Measurements from ENCODE around the gene TLE2. TPM values are rescaled to one million over a fixed set of nuclear protein-coding genes. Genes with fewer than 3 reads are reported as not detected.
A peak's percentile ranks its signal among the peaks of the same experiment; 100 is the strongest.

Gene TLE2
- total and polyA plus RNA-seq, 4 experiments from 2014 or later, result 5.5 to 23.1 (median 14.0) TPM

DNA sequence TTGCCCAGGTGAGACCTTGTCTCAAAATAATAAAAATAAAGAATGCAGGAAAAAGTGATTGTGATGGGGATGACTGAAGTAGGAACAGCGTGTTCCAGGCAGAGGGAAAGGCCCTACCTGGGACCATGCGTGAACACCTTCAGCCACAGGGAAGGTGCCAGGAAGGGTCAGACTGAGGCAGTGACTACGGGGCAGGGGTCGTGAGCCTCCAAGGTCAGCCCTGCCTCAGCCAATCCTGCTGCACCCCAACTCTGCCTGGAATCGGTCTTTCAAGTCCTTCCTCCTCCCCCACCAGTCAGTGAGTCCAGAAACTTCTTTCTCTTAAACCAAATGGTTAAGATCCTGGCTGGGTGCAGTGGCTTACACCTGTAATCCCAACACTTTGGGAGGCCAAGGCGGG is 16.1 kb upstream of the TLE2 start:
- peaks cover 14% of the 10 kb centered on the region for H3K4me1 ChIP-seq (ENCODE audit: insufficient read depth, low read length)
- ChIA-PET POLR2A (ENCODE audit: partially characterized antibody) (interaction anchor here (5.2 to 15.6 kb wide), 2 partner anchors 9 to 12 kb away, joined by 54 to 555 read pairs; partner anchors contain the start of gene TLE5), CTCF (ENCODE audit: partially characterized antibody) (interaction anchor here (0.6 to 1.7 kb wide), 3 partner anchors 9 to 83 kb away, joined by 3 to 5 read pairs (median 4); no protein-coding TSS in a partner anchor)
- intact Hi-C loops (cut with micrococcal nuclease), result no loop called here
- Mint-ChIP-seq H3K27me3 (no peaks in the 10 kb centered on the region), H3K36me3 (peaks cover 0 to 2% of the 10 kb centered on the region in 2 donors), H3K27ac (peak overlapping the region in 5 of 7 donors; percentile 1 to 84 (median 50)), H3K4me1 (peaks cover 14 to 28% (median 17%) of the 10 kb centered on the region in 4 donors), H3K9me3 (no peaks in the 10 kb centered on the region), H3K4me3 (peak overlapping the region in 1 of 8 donors; percentile 31)
- H3K4me3 ChIP-seq (ENCODE audit: low read length in 2 of 2), result no peak overlapping the region
- H3K9me3 ChIP-seq (ENCODE audit: control insufficient read depth in 1 of 2, low read length in 2 of 2), result no peaks in the 10 kb centered on the region
- no peaks in the 10 kb centered on the region for H3K36me3 ChIP-seq (ENCODE audit: insufficient read depth, low read length)
- H3K27ac ChIP-seq (ENCODE audit: low read depth, low read length), result no peak overlapping the region
- no peak for DNase-seq
- H3K27me3 ChIP-seq (ENCODE audit: insufficient read depth, low read length), result no peaks in the 10 kb centered on the region

- H3K4me3 ChIP-seq (ENCODE audit: low read length in 2 of 2), result no peak overlapping the region
- peaks cover 0 to 2% of the 10 kb centered on the region in 2 donors for H3K36me3 Mint-ChIP-seq
- H3K9me3 ChIP-seq (ENCODE audit: control insufficient read depth in 1 of 2, low read length in 2 of 2), result no peaks in the 10 kb centered on the region
- no peaks in the 10 kb centered on the region for H3K27me3 Mint-ChIP-seq
- peaks cover 5% of the 10 kb centered on the region for H3K4me1 ChIP-seq (ENCODE audit: insufficient read depth, low read length)
- peaks cover 10 to 22% (median 16%) of the 10 kb centered on the region in 4 donors for H3K4me1 Mint-ChIP-seq
- DNase-seq, result no peak
- no peaks in the 10 kb centered on the region for H3K36me3 ChIP-seq (ENCODE audit: insufficient read depth, low read length)
- peak overlapping the region in 2 of 7 donors; percentile 19 to 62 for H3K27ac Mint-ChIP-seq
- H3K27ac ChIP-seq (ENCODE audit: low read depth, low read length), result no peak overlapping the region
- CTCF ChIA-PET (ENCODE audit: partially characterized antibody), result interaction anchor here (0.9 to 1.4 kb wide), 3 partner anchors 33 to 215 kb away, joined by 3 to 6 read pairs (median 4); no protein-coding TSS in a partner anchor
- no peaks in the 10 kb centered on the region for H3K9me3 Mint-ChIP-seq
- POLR2A ChIA-PET (ENCODE audit: partially characterized antibody), result interaction anchor here (1.0 to 15.6 kb wide), 3 partner anchors 13 to 15 kb away, joined by 3 to 555 read pairs (median 6); partner anchors contain the start of genes TLE2 and TLE5
- peak overlapping the region in 4 of 8 donors; percentile 20 to 54 (median 29) for H3K4me3 Mint-ChIP-seq
- intact Hi-C loops (cut with micrococcal nuclease), result no loop called here
- H3K27me3 ChIP-seq (ENCODE audit: insufficient read depth, low read length), result no peaks in the 10 kb centered on the region
Observed at GRCh38 chr19:3042621-3043267, 13.7 kb upstream of the TLE2 start.

DNA sequence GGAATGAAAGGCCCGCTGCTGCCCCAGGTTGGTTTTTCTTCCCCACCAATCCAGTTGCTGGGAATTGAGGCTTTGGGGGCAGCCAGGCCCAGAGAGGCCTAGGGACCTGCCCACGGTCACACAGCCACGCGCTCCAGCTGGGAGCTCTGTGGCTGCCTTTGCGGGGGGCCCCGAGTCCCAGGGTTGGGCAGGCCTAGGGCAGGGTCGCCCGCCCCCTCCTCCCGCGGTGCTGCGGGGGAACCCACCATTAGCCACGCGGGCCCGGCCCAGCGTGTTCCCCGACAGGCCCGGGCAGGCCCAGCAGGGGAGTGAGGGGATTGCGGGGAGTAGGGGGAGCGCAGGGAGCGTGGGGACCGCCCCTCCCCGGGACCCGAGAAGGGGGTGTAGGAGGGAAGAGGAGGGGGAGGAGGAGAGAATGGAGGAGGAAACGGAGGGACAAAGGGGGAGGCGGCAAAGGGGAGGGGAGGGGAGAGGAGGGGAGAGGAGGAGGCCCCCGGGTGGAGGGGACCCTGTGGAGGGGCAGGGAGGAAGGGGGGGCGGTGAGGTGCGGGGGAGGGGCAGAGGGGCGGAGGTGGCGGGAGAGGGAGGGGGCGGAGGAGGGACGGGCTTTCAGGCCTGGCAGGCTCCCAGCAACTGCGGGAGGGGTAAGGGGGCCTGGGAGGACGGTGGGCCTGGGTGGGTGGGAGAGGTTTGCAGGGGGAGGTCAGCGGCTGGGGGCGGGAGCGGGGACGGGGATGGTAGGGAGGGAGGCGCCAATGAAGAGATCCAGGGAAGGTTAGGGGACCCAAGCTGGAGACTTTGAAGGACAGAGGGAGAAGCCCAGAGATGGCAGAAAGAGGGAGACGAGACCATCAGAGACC is 12.9 kb upstream of the TLE2 start:
- Histone ChIP-seq H3K4me1 (ENCODE audit: insufficient read depth, low read length) (peaks cover 4% of the 10 kb centered on the region), H3K27me3 (ENCODE audit: insufficient read depth, low read length) (no peaks in the 10 kb centered on the region), H3K27ac (ENCODE audit: low read depth, low read length) (no peak overlapping the region), H3K4me3 (ENCODE audit: low read length in 2 of 2) (no peak overlapping the region), H3K9me3 (ENCODE audit: control insufficient read depth in 1 of 2, low read length in 2 of 2) (no peaks in the 10 kb centered on the region), H3K36me3 (ENCODE audit: insufficient read depth, low read length) (no peaks in the 10 kb centered on the region)
- Mint-ChIP-seq H3K36me3 (no peaks in the 10 kb centered on the region), H3K27me3 (no peaks in the 10 kb centered on the region), H3K27ac (peak overlapping the region in 2 of 7 donors; percentile 19 to 62), H3K9me3 (no peaks in the 10 kb centered on the region), H3K4me3 (peak overlapping the region in 3 of 8 donors; percentile 22 to 54 (median 36)), H3K4me1 (peaks cover 7 to 18% (median 12%) of the 10 kb centered on the region in 4 donors)
- DNase-seq, result no peak
- ChIA-PET POLR2A (ENCODE audit: partially characterized antibody) (interaction anchor here (1.0 to 15.6 kb wide), 3 partner anchors 12 to 15 kb away, joined by 3 to 555 read pairs (median 6); partner anchors contain the start of genes TLE2 and TLE5), CTCF (ENCODE audit: partially characterized antibody) (interaction anchor here (0.9 to 1.4 kb wide), 2 partner anchors 62 to 216 kb away, joined by 3 to 4 read pairs; no protein-coding TSS in a partner anchor)
- intact Hi-C loops (cut with micrococcal nuclease), result no loop called here

DNA sequence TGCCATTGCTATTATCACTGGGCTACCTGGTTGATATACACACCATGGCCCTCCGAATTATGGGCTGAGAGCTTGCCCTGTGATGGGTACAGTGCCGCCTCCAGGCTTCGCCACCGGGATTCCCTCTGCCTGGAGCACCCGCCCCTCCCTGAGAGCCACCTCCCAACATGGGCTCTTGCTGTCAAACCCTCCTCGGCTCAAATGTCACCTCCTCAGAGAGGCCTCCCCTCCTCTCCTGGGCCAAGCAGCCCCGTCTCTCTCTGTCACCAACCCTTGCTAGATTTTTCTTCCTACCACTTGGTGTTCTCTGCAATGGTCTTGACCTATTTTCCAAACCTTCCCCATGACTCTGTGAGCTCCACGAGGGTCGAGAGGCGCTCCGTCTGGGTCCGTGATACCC is 12.2 kb upstream of the TLE2 start:
- Histone ChIP-seq H3K4me1 (ENCODE audit: insufficient read depth, low read length) (peaks cover 9% of the 10 kb centered on the region), H3K27me3 (ENCODE audit: insufficient read depth, low read length) (no peaks in the 10 kb centered on the region), H3K4me3 (ENCODE audit: low read length in 2 of 2) (no peak overlapping the region), H3K27ac (ENCODE audit: low read depth, low read length) (no peak overlapping the region), H3K36me3 (ENCODE audit: insufficient read depth, low read length) (no peaks in the 10 kb centered on the region), H3K9me3 (ENCODE audit: control insufficient read depth in 1 of 2, low read length in 2 of 2) (no peaks in the 10 kb centered on the region)
- intact Hi-C loops (cut with micrococcal nuclease), result no loop called here
- peak overlapping the region in 1 of 7 donors; percentile 18 for H3K27ac Mint-ChIP-seq
- ChIA-PET CTCF (ENCODE audit: partially characterized antibody) (no interaction called here), POLR2A (ENCODE audit: partially characterized antibody) (interaction anchor here (15.6 kb wide), 1 partner anchor 16 kb away, joined by 555 read pairs; the partner anchor contains the start of gene TLE5)
- H3K4me1 Mint-ChIP-seq, result peaks cover 7 to 25% (median 12%) of the 10 kb centered on the region in 4 donors
- H3K9me3 Mint-ChIP-seq, result no peaks in the 10 kb centered on the region
- H3K4me3 Mint-ChIP-seq, result no peak overlapping the region
- no peaks in the 10 kb centered on the region for H3K27me3 Mint-ChIP-seq
- no peak for DNase-seq
- H3K36me3 Mint-ChIP-seq, result no peaks in the 10 kb centered on the region

DNA sequence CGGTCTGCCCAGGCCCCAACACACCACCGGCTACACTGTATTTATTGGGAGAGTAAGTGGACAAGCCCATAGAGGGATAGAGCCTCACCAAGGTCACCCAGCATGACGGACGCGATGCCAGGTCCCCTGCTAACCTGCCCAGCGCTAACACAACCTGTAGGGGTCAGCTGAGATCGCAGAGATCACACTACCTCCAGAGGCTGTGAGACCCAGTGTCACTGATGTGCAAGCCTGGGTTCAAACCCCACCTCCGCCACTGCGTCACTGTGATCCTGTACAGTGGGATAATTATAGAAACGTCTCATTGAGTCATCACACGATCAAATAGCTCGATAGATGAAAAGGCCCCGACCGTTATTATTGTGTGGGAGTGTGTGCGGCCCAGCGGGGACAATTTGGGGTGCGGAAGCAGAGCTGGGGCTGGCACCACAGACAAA is 10.6 kb upstream of the TLE2 start:
- H3K9me3 ChIP-seq (ENCODE audit: control insufficient read depth in 1 of 2, low read length in 2 of 2), result no peaks in the 10 kb centered on the region
- peaks cover 0 to 5% of the 10 kb centered on the region in 2 donors for H3K36me3 Mint-ChIP-seq
- POLR2A ChIA-PET (ENCODE audit: partially characterized antibody), result interaction anchor here (1.0 to 15.6 kb wide), 2 partner anchors 17 to 144 kb away, joined by 3 to 555 read pairs; partner anchors contain the start of gene TLE5
- CTCF ChIA-PET (ENCODE audit: partially characterized antibody), result interaction anchor here (1.0 to 1.5 kb wide), 5 partner anchors 12 to 77 kb away, joined by 3 to 5 read pairs (median 3); no protein-coding TSS in a partner anchor
- no peak for DNase-seq
- H3K9me3 Mint-ChIP-seq, result peaks cover 0 to 5% (median 0%) of the 10 kb centered on the region in 8 donors
- H3K27me3 Mint-ChIP-seq, result peaks cover 0 to 3% of the 10 kb centered on the region in 2 donors
- H3K27ac ChIP-seq (ENCODE audit: low read depth, low read length), result no peak overlapping the region
- H3K27ac Mint-ChIP-seq, result peak overlapping the region in 6 of 7 donors; percentile 10 to 80 (median 46)
- no peaks in the 10 kb centered on the region for H3K36me3 ChIP-seq (ENCODE audit: insufficient read depth, low read length)
- H3K4me1 Mint-ChIP-seq, result peaks cover 15 to 36% (median 24%) of the 10 kb centered on the region in 4 donors
- H3K4me3 ChIP-seq (ENCODE audit: low read length in 2 of 2), result no peak overlapping the region
- H3K27me3 ChIP-seq (ENCODE audit: insufficient read depth, low read length), result no peaks in the 10 kb centered on the region
- intact Hi-C loops (cut with micrococcal nuclease), result loop anchor here (5.0 to 10.0 kb wide), 3 partner anchors 63 to 225 kb away; partner anchors contain the start of genes NCLN and ZNF554
- no peak overlapping the region for H3K4me3 Mint-ChIP-seq
- peaks cover 13% of the 10 kb centered on the region for H3K4me1 ChIP-seq (ENCODE audit: insufficient read depth, low read length)

DNA sequence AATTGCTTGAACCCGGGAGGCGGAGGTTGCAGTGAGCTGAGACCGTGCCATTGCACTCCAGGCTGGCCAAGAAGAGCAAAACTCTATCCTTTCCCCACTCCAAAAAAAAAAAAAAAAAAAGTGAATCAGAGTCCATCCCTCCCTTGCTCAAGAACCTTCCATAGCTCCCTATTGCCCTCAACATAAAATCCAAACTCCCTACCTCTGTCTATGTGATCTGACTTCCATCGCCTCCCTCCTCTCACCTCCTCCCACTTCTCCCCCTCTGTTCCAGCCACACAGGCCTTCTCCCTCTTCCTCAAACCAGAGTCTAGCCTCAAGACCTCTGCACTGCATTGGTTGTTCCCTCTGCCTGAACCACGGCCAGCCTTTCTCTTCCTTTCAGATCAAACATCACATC is 10.0 kb upstream of the TLE2 start:
- Histone ChIP-seq H3K27ac (ENCODE audit: low read depth, low read length) (no peak overlapping the region), H3K4me1 (ENCODE audit: insufficient read depth, low read length) (peaks cover 19% of the 10 kb centered on the region), H3K4me3 (ENCODE audit: low read length in 2 of 2) (no peak overlapping the region), H3K27me3 (ENCODE audit: insufficient read depth, low read length) (no peaks in the 10 kb centered on the region), H3K36me3 (ENCODE audit: insufficient read depth, low read length) (no peaks in the 10 kb centered on the region), H3K9me3 (ENCODE audit: control insufficient read depth in 1 of 2, low read length in 2 of 2) (no peaks in the 10 kb centered on the region)
- Mint-ChIP-seq H3K9me3 (peaks cover 0 to 5% (median 0%) of the 10 kb centered on the region in 8 donors), H3K4me3 (peak overlapping the region in 1 of 8 donors; percentile 21), H3K4me1 (peaks cover 17 to 38% (median 28%) of the 10 kb centered on the region in 4 donors), H3K27me3 (peaks cover 0 to 3% of the 10 kb centered on the region in 2 donors), H3K36me3 (peaks cover 0 to 5% of the 10 kb centered on the region in 2 donors), H3K27ac (peak overlapping the region in 2 of 7 donors; percentile 79 to 80)
- ChIA-PET CTCF (ENCODE audit: partially characterized antibody) (interaction anchor here (1.0 to 1.5 kb wide), 4 partner anchors 12 to 77 kb away, joined by 3 to 5 read pairs (median 4); no protein-coding TSS in a partner anchor), POLR2A (ENCODE audit: partially characterized antibody) (interaction anchor here (0.7 to 15.6 kb wide), 3 partner anchors 18 to 1150 kb away, joined by 3 to 555 read pairs (median 3); partner anchors contain the start of gene TLE5)
- no peak for DNase-seq
- intact Hi-C loops (cut with micrococcal nuclease), result loop anchor here (5.0 to 10.0 kb wide), 3 partner anchors 63 to 224 kb away; partner anchors contain the start of genes NCLN and ZNF554
